IPS DF 4.7 (cell line): ENCODE measurements around the gene CLEC16A.

Experiments used
- DNase-seq: peaks from one replicate; pipeline ENCODE4 v3.0.0-alpha.2; 2013; ENCODE audit warnings: low spot score; ENCODE audit errors: extremely low read depth

Gene CLEC16A

GRCh38 chr16:10944249-10945064 lies at the start of gene CLEC16A:
CLEC16A (plus strand) TSS chr16:10944564; CDS start chr16:10944718, 154 bp downstream.
- DNase-seq = peak; percentile 69

- peak; percentile 41 for DNase-seq
Measured at GRCh38 chr16:10895053-10895946, 49.1 kb upstream of the CLEC16A start.

GRCh38 chr16:10896165-10896564 lies 48.2 kb upstream of the CLEC16A start:
- no peak for DNase-seq

GRCh38 chr16:10896723-10897122 lies 47.6 kb upstream of the CLEC16A start:
- DNase-seq = no peak

- no peak for DNase-seq
Measured at GRCh38 chr16:10897134-10897533, 47.2 kb upstream of the CLEC16A start.

- no peak for DNase-seq
Measured at GRCh38 chr16:10902999-10903398, 41.4 kb upstream of the CLEC16A start.

GRCh38 chr16:10906482-10906881 lies 37.9 kb upstream of the CLEC16A start:
- DNase-seq = no peak

GRCh38 chr16:10906914-10907756 lies 37.2 kb upstream of the CLEC16A start:
- no peak for DNase-seq

GRCh38 chr16:10907757-10908045 lies 36.7 kb upstream of the CLEC16A start:
- no peak for DNase-seq

GRCh38 chr16:10911267-10911666 lies 33.1 kb upstream of the CLEC16A start:
- no peak for DNase-seq

GRCh38 chr16:10916534-10916933 lies 27.8 kb upstream of the CLEC16A start:
- no peak for DNase-seq

- DNase-seq = peak; percentile 90
Measured at GRCh38 chr16:10918294-10919002, 25.9 kb upstream of the CLEC16A start.

- DNase-seq = no peak
Measured at GRCh38 chr16:10919003-10919351, 25.4 kb upstream of the CLEC16A start.

- DNase-seq = no peak
Measured at GRCh38 chr16:10920726-10921427, 23.5 kb upstream of the CLEC16A start.

GRCh38 chr16:10921536-10922327 lies 22.6 kb upstream of the CLEC16A start:
- no peak for DNase-seq

- DNase-seq = no peak
Measured at GRCh38 chr16:10922328-10923145, 21.8 kb upstream of the CLEC16A start.

GRCh38 chr16:10923146-10923649 lies 21.2 kb upstream of the CLEC16A start:
- DNase-seq = no peak

- no peak for DNase-seq
Measured at GRCh38 chr16:10923650-10924214, 20.6 kb upstream of the CLEC16A start.
